Tibial artery (tissue), 4 donors: ENCODE results near the gene CENPU.

ENCODE experiments used
- DNase-seq, 2 donors: peaks; one replicate each; pipeline ENCODE4 v3.0.0-alpha.2; 2019
- H3K27ac ChIP-seq, 2 donors: fragments of 200-600 bp; sonication (generic) in 1 of 2; 1 replicate in 1 of 2; 2 replicates in 1 of 2; pipeline ENCODE4 v1.5.1; 2018 to 2019; ENCODE audit warnings: mild to moderate bottlenecking in 1 of 2
- H3K27me3 ChIP-seq, 2 donors: fragments of 200-600 bp; sonication (generic) in 1 of 2; one replicate each; pipeline versions ENCODE4 v1.5.1 to v1.6.0; 2016 to 2019
- H3K36me3 ChIP-seq, 3 donors: fragments of 200-600 bp; sonication (generic) in 2 of 3; one replicate each; pipeline ENCODE4 v1.5.1; 2016 to 2019; ENCODE audit warnings: mild to moderate bottlenecking in 2 of 3
- H3K4me1 ChIP-seq, 4 donors: fragments of 200-600 bp; sonication (generic) in 2 of 4; 1 replicate in 3 of 4; 2 replicates in 1 of 4; pipeline ENCODE4 v1.5.1; 2016 to 2019
- H3K4me3 ChIP-seq, 2 donors: fragments of 200-600 bp; sonication (generic) in 1 of 2; 1 replicate in 1 of 2; 2 replicates in 1 of 2; pipeline ENCODE4 v1.5.1; 2018 to 2019; ENCODE audit warnings: mild to moderate bottlenecking in 2 of 2
- H3K9me3 ChIP-seq, 3 donors: fragments of 200-600 bp; sonication (generic) in 1 of 3; one replicate each; pipeline ENCODE4 v1.5.1; 2016 to 2019
- CTCF ChIP-seq, 2 experiments: fragments of 200-600 bp in 1 of 2; fragments of 450-650 bp in 1 of 2; IDR thresholded peaks; one replicate each; pipeline ENCODE4 v1.5.1; 2017 to 2019; ENCODE audit warnings: antibody characterized with exemption in 2 of 2, mild to moderate bottlenecking in 1 of 2, moderate library complexity in 1 of 2
- intact Hi-C: fragments of 100-400 bp; cut with DNase I; formaldehyde crosslinking; loops from one replicate; pipeline ENCODE4 v1.15.0; 2023; ENCODE audit warnings: low total_unique reads

The CENPU gene

DNA sequence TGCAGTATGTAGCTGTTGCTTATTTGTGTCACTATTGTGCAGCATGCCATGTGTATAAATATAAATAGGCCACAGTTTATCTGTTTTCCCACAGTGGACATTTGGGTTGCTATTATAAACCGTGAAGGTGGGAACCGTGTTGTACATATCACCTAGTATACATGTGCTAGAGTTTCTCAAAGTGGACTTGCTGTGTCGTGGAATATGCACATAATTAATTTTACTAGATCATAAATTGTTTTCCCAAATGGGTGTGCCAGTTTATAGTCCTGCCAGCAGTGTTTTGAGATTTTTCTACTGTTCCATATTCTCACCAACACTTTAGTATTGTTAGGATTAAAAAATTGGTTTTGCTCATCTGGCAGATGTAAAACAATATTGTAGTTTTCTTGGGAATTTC, 45.9 kb downstream of the CENPU start:
- no peaks in the 10 kb centered on the region for H3K27me3 ChIP-seq
- intact Hi-C loops = no loop called here
- peaks cover 0 to 28% (median 5%) of the 10 kb centered on the region in 3 donors for H3K36me3 ChIP-seq
- H3K9me3 ChIP-seq = no peaks in the 10 kb centered on the region
- H3K27ac ChIP-seq = no peak overlapping the region
- no peak for TF ChIP-seq CTCF (IDR thresholded peaks at IDR 0.05)
- DNase-seq = no peak
- H3K4me1 ChIP-seq = no peaks in the 10 kb centered on the region
- no peak overlapping the region for H3K4me3 ChIP-seq

DNA sequence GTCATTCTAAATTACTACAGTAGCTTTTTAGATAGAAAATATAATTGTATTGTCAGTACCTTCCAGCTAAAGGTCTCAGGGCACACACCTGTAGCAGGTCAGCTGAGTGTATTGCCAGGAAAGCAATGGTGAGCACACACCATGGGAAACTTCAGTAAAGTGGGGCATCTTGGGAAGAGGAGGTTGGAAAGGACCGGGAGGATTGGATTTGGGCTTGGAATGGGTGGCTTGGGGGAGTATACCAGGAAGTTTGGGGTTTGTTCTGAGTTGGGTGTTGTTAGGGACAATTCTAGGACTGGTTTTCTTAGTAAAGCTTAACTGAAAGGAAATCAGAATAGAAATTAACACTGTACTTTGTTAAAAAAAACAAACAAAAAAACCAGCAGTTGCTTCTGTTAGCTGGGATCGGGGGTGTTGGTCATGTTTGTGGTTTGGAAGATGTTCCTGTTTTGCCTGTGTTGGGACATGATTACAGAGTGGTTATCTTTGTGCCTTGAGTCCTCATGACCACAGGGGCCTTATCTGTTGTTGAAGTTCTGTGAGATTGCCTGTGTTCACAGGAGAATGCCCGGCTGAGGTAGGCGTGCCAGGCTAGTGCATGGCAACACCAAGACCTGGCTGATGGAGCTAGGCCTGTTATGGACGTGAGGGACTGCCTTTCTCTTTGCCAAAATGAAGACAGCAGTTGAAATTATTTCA, 49.3 kb downstream of the CENPU start:
- no peaks in the 10 kb centered on the region for H3K27me3 ChIP-seq
- no peaks in the 10 kb centered on the region for H3K4me1 ChIP-seq
- no peak overlapping the region for H3K4me3 ChIP-seq
- no peak overlapping the region for H3K27ac ChIP-seq
- H3K36me3 ChIP-seq = peaks cover 0 to 35% (median 5%) of the 10 kb centered on the region in 3 donors
- H3K9me3 ChIP-seq = no peaks in the 10 kb centered on the region
- intact Hi-C loops = no loop called here
- DNase-seq = no peak
- no peak for TF ChIP-seq CTCF (IDR thresholded peaks at IDR 0.05)

GRCh38 chr4:184681916-184682315, 52.0 kb downstream of the CENPU start:
- intact Hi-C loops = no loop called here
- H3K4me3 ChIP-seq = no peak overlapping the region
- no peaks in the 10 kb centered on the region for H3K27me3 ChIP-seq
- DNase-seq = no peak
- H3K4me1 ChIP-seq = no peaks in the 10 kb centered on the region
- no peaks in the 10 kb centered on the region for H3K9me3 ChIP-seq
- H3K36me3 ChIP-seq = peaks cover 0 to 25% (median 5%) of the 10 kb centered on the region in 3 donors
- TF ChIP-seq CTCF (IDR thresholded peaks at IDR 0.05) = no peak
- no peak overlapping the region for H3K27ac ChIP-seq

DNA sequence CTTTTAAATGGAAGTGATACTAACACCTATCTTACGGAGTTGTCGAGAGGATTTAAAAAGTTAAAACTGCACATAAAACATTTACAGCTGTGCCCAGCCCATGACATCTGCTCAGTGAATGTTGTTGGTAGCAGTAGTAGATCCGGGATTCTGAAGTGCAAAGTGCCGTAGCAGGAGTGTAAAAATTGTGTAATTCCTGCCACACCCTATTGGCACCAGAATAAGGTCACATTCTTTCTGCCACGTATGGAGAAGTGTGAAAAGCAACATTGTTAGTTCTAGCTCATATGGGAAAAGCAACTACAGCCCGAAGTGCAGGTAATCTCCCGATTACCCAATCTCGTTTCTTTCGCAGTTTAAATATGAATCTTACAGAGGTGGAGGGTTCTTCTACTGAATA, 53.2 kb downstream of the CENPU start:
- Histone ChIP-seq H3K27me3 (no peaks in the 10 kb centered on the region), H3K4me1 (no peaks in the 10 kb centered on the region), H3K4me3 (no peak overlapping the region), H3K27ac (no peak overlapping the region), H3K9me3 (no peaks in the 10 kb centered on the region), H3K36me3 (peaks cover 0 to 13% (median 5%) of the 10 kb centered on the region in 3 donors)
- intact Hi-C loops = no loop called here
- no peak for TF ChIP-seq CTCF (IDR thresholded peaks at IDR 0.05)
- no peak for DNase-seq

- H3K36me3 ChIP-seq = peaks cover 19 to 33% (median 33%) of the 10 kb centered on the region in 3 donors
These were observed 57.9 kb downstream of the CENPU start for GRCh38 chr4:184675821-184676492.

More at GRCh38 chr4:184675821-184676492, 57.9 kb downstream of the CENPU start:
- no peaks in the 10 kb centered on the region for H3K27me3 ChIP-seq
- no peak for TF ChIP-seq CTCF (IDR thresholded peaks at IDR 0.05)
- DNase-seq = no peak
- no peak overlapping the region for H3K4me3 ChIP-seq
- H3K9me3 ChIP-seq = no peaks in the 10 kb centered on the region
- H3K27ac ChIP-seq = no peak overlapping the region
- no peaks in the 10 kb centered on the region for H3K4me1 ChIP-seq
- intact Hi-C loops = no loop called here
